SK-N-SH (cell line): Measurements from ENCODE around the gene ATG2B. TPM values are rescaled to one million over a fixed set of nuclear protein-coding genes. Genes with fewer than 3 reads are reported as not detected.
A peak's percentile ranks its signal among the peaks of the same experiment; 100 is the strongest.

Experiments used
- CHD2 ChIP-seq: fragments of 150-350 bp; IDR thresholded peaks from 2 replicates; pipeline ENCODE4 v1.6.1; 2018; ENCODE audit warnings: low read length; ENCODE audit not compliant: partially characterized antibody
- CTCF ChIP-seq: fragments of 200-600 bp; sonication (generic); IDR thresholded peaks from 2 replicates; pipeline ENCODE4 v1.6.1; 2017; ENCODE audit warnings: antibody characterized with exemption, mild to moderate bottlenecking, moderate library complexity
- EP300 ChIP-seq, 2 experiments: IDR thresholded peaks; 2 replicates each; pipeline versions ENCODE4 v1.4.0 to v1.6.1; 2012; ENCODE audit warnings: borderline replicate concordance in 1 of 2, low read depth in 1 of 2, low read length in 1 of 2
- EZH2phosphoT487 ChIP-seq: fragments of 200-600 bp; sonication (generic); IDR thresholded peaks from 2 replicates; pipeline ENCODE4 v1.6.1; 2017; ENCODE audit warnings: low read depth, mixed run types, mild to moderate bottlenecking, antibody characterized with exemption, moderate library complexity, borderline replicate concordance
- FOXJ3 ChIP-seq: sonication (generic); formaldehyde crosslinking; IDR thresholded peaks from 2 replicates; pipeline ENCODE4 v1.5.1; 2020; ENCODE audit warnings: mild to moderate bottlenecking, missing genetic modification reagents
- GABPA ChIP-seq: IDR thresholded peaks from 2 replicates; pipeline ENCODE4 v1.4.0; 2012; ENCODE audit warnings: low read depth, mild to moderate bottlenecking
- IRF3 ChIP-seq: fragments of 150-350 bp; IDR thresholded peaks from 2 replicates; pipeline ENCODE4 v1.6.1; 2016; ENCODE audit warnings: mild to moderate bottlenecking, low read depth, low read length
- MAX ChIP-seq: IDR thresholded peaks from 2 replicates; pipeline ENCODE4 v1.4.0; 2012; ENCODE audit warnings: low read depth
- NRF1 ChIP-seq: IDR thresholded peaks from 2 replicates; pipeline ENCODE4 v1.6.1; 2012; ENCODE audit warnings: low read depth, mild to moderate bottlenecking, low read length
- RAD21 ChIP-seq: IDR thresholded peaks from 2 replicates; pipeline ENCODE4 v1.6.1; 2012; ENCODE audit warnings: mild to moderate bottlenecking, low read length
- RCOR1 ChIP-seq: fragments of 150-350 bp; IDR thresholded peaks from 2 replicates; pipeline ENCODE4 v1.6.1; 2017; ENCODE audit warnings: antibody characterized with exemption, low read length
- RFX5 ChIP-seq: IDR thresholded peaks from 2 replicates; pipeline ENCODE4 v1.6.1; 2012; ENCODE audit warnings: mild to moderate bottlenecking, improper control_type of control experiment, low read length
- TAF1 ChIP-seq: IDR thresholded peaks from 2 replicates; pipeline ENCODE4 v1.6.1; 2012; ENCODE audit warnings: low read depth, mild to moderate bottlenecking, low read length, moderate library complexity, borderline replicate concordance
- TCF12 ChIP-seq: IDR thresholded peaks from 2 replicates; pipeline ENCODE4 v1.4.0; 2012
- TEAD4 ChIP-seq: IDR thresholded peaks from 2 replicates; pipeline ENCODE4 v1.4.0; 2012; ENCODE audit warnings: mild to moderate bottlenecking, borderline replicate concordance; ENCODE audit not compliant: insufficient read depth
- USF1 ChIP-seq: IDR thresholded peaks from 2 replicates; pipeline ENCODE4 v1.4.0; 2012; ENCODE audit warnings: low read depth, borderline replicate concordance
- YY1 ChIP-seq: IDR thresholded peaks from 2 replicates; pipeline ENCODE4 v1.4.0; 2012; ENCODE audit warnings: low read depth, mild to moderate bottlenecking
- ZBTB33 ChIP-seq: IDR thresholded peaks from 2 replicates; pipeline ENCODE4 v1.4.0; 2012; ENCODE audit warnings: low read depth, borderline replicate concordance
- polyA plus RNA-seq, 3 experiments: library from polyadenylated mRNA; depleted of rRNA; stranded (reverse); fragments of >200 nt; gene quantifications; 2 replicates each; pipeline ENCODE4 v1.2.3, GENCODE V29; 2012

The ATG2B gene
- polyA plus RNA-seq, 1 of the 3 experiments (the other 2 are of a cell fraction) = 5.8 TPM

GRCh38 chr14:96272777-96273473, 90.2 kb downstream of the ATG2B start (continued):
- TF ChIP-seq RFX5 (no peak), TEAD4 (no peak), MAX (0 out of 2 replicates have a peak, but pooled peaks have one; percentile 9), NRF1 (no peak), CTCF (no peak), TCF12 (peak; percentile 64), RAD21 (peak; percentile 2; the same call in 1 of the 2 replicates), YY1 (no peak), EZH2phosphoT487 (no peak), CHD2 (no peak), USF1 (no peak), ZBTB33 (no peak), RCOR1 (no peak), IRF3 (no peak), FOXJ3 (CRISPR knock-in tag) (no peak), EP300 (IDR thresholded peaks at IDR 0.05; ENCODE audit: borderline replicate concordance in 1 of 2, low read depth in 1 of 2, low read length in 1 of 2) (peak in 1 of 2 experiments; percentile 49; a peak in 1 of 4 replicates), GABPA (no peak), TAF1 (no peak)
